H1 (cell line): ENCODE data around the gene LIPA. TPM values are rescaled to one million over a fixed set of nuclear protein-coding genes. Genes with fewer than 3 reads are reported as not detected.

Experiments used
- CTCF ChIA-PET: fragments of 300-600 bp; sonication (Branson Sonifier 250); formaldehyde crosslinking; loops from one replicate; lab custom pipeline; 2021; ENCODE audit not compliant: partially characterized antibody; lab: Charles Lee
- POLR2A ChIA-PET: fragments of 300-600 bp; sonication (Branson Sonifier 250); formaldehyde crosslinking; loops from one replicate; lab custom pipeline; 2021; ENCODE audit warnings: inconsistent platforms; ENCODE audit not compliant: partially characterized antibody; lab: Charles Lee
- DNase-seq, 2 experiments: peaks; one replicate each; pipeline versions ENCODE4 v3.0.0 to v3.0.0-alpha.2; 2010 to 2022; ENCODE audit warnings: low spot score in 2 of 2, low read depth in 1 of 2, mixed read lengths in 1 of 2
- FAIRE-seq: peaks from 2 replicates; lab custom pipeline; 2011; peaks lifted over from hg19 to GRCh38; lab: Jason Lieb, UNC
- H2AFZ ChIP-seq: 2 replicates; pipeline ENCODE4 v1.8.1; 2012; ENCODE audit warnings: low read length, inconsistent platforms
- H2AK5ac ChIP-seq: 2 replicates; pipeline ENCODE4 v1.6.1; 2013; ENCODE audit warnings: low read depth, low read length
- H2BK120ac ChIP-seq: replicated peaks from 2 replicates; pipeline ENCODE3; 2013; ENCODE audit warnings: low read depth, low read length, inconsistent platforms
- H2BK12ac ChIP-seq: 2 replicates; pipeline ENCODE4 v1.6.1; 2013; ENCODE audit warnings: low read depth, low read length
- H2BK15ac ChIP-seq: 2 replicates; pipeline ENCODE4 v1.6.1; 2013; ENCODE audit warnings: low read length
- H2BK20ac ChIP-seq: 2 replicates; pipeline ENCODE4 v1.6.1; 2013; ENCODE audit warnings: low read length
- H2BK5ac ChIP-seq: 2 replicates; pipeline ENCODE4 v1.6.1; 2013; ENCODE audit warnings: low read depth, low read length
- H3K14ac ChIP-seq: 2 replicates; pipeline ENCODE4 v1.6.1; 2013; ENCODE audit warnings: inconsistent platforms; ENCODE audit not compliant: insufficient read length
- H3K18ac ChIP-seq: 2 replicates; pipeline ENCODE4 v1.6.1; 2013; ENCODE audit warnings: low read length; ENCODE audit errors: extremely low read depth
- H3K23ac ChIP-seq: 2 replicates; pipeline ENCODE4 v1.6.1; 2013; ENCODE audit warnings: inconsistent platforms; ENCODE audit not compliant: insufficient read length
- H3K23me2 ChIP-seq: 2 replicates; pipeline ENCODE4 v1.6.1; 2013; ENCODE audit warnings: low read depth, low read length
- H3K27ac ChIP-seq: 2 replicates; pipeline ENCODE4 v1.6.1; 2011; ENCODE audit warnings: low read depth, low read length, inconsistent platforms
- H3K27me3 ChIP-seq, 4 experiments: replicated peaks in 1 of 4; 1 replicate in 1 of 4; 2 replicates in 3 of 4; pipeline versions ENCODE4 v1.6.1 to v1.8.1; 2011 to 2013; ENCODE audit warnings: low read length in 3 of 4, mild to moderate bottlenecking in 3 of 4, inconsistent platforms in 2 of 4, mixed read lengths in 2 of 4, moderate library complexity in 1 of 4; ENCODE audit not compliant: control insufficient read depth in 3 of 4, insufficient read depth in 3 of 4; ENCODE audit errors: extremely low read depth in 1 of 4
- H3K36me3 ChIP-seq, 4 experiments: 2 replicates each; pipeline versions ENCODE4 v1.6.1 to v1.8.1; 2011 to 2013; ENCODE audit warnings: mild to moderate bottlenecking in 4 of 4, low read length in 3 of 4, moderate library complexity in 2 of 4, control low read depth in 1 of 4, inconsistent platforms in 1 of 4; ENCODE audit not compliant: insufficient read depth in 4 of 4, control insufficient read depth in 2 of 4
- H3K4ac ChIP-seq: replicated peaks from 2 replicates; pipeline ENCODE3; 2013; ENCODE audit warnings: low read length, low read depth, mixed read lengths, inconsistent platforms; ENCODE audit not compliant: insufficient read length
- H3K4me1 ChIP-seq, 4 experiments: replicated peaks in 1 of 4; 1 replicate in 1 of 4; 2 replicates in 3 of 4; pipeline versions ENCODE4 v1.6.1 to v1.8.1; 2011 to 2013; ENCODE audit warnings: low read length in 3 of 4, inconsistent platforms in 2 of 4, mixed read lengths in 1 of 4; ENCODE audit not compliant: insufficient read depth in 4 of 4, control insufficient read depth in 3 of 4
- H3K4me2 ChIP-seq, 2 experiments: 2 replicates each; pipeline versions ENCODE4 v1.6.1 to v1.8.1; 2011 to 2013; ENCODE audit warnings: low read depth in 2 of 2, low read length in 2 of 2, control low read depth in 1 of 2, inconsistent platforms in 1 of 2, mild to moderate bottlenecking in 1 of 2; ENCODE audit not compliant: insufficient read depth in 1 of 2
- H3K4me3 ChIP-seq, 4 experiments: fragments of 200-600, 300-600 bp in 1 of 4; sonication (generic), shearing (Covaris generic), sonication (Bioruptor Twin) in 1 of 4; 2 replicates each; pipeline versions ENCODE4 v1.5.1 to v1.8.1; 2011 to 2016; ENCODE audit warnings: low read length in 4 of 4, low read depth in 3 of 4, control low read depth in 2 of 4, inconsistent platforms in 2 of 4, mild to moderate bottlenecking in 2 of 4, mixed read lengths in 1 of 4, moderate library complexity in 1 of 4; ENCODE audit not compliant: insufficient read depth in 2 of 4; ENCODE audit errors: extremely low read depth in 1 of 4
- H3K56ac ChIP-seq: replicated peaks from 2 replicates; pipeline ENCODE3; 2013; ENCODE audit warnings: low read depth, mild to moderate bottlenecking, mixed read lengths, low read length, inconsistent platforms; ENCODE audit not compliant: insufficient read length
- H3K79me1 ChIP-seq: 2 replicates; pipeline ENCODE4 v1.6.1; 2013; ENCODE audit warnings: low read depth, low read length, control low read depth
- H3K79me2 ChIP-seq, 2 experiments: 2 replicates each; pipeline versions ENCODE4 v1.6.1 to v1.8.1; 2012 to 2013; ENCODE audit warnings: low read length in 2 of 2, mild to moderate bottlenecking in 2 of 2, inconsistent platforms in 1 of 2; ENCODE audit not compliant: insufficient read depth in 2 of 2, control insufficient read depth in 1 of 2
- H3K9ac ChIP-seq, 4 experiments: replicated peaks in 1 of 4; 1 replicate in 1 of 4; 2 replicates in 3 of 4; pipeline versions ENCODE4 v1.6.1 to v1.8.1; 2011 to 2013; ENCODE audit warnings: low read depth in 3 of 4, low read length in 3 of 4, control low read depth in 2 of 4, mild to moderate bottlenecking in 2 of 4, moderate library complexity in 2 of 4, inconsistent platforms in 1 of 4; ENCODE audit errors: extremely low read depth in 1 of 4
- H3K9me3 ChIP-seq, 2 experiments: 2 replicates each; pipeline versions ENCODE4 v1.6.1 to v1.8.1; 2012 to 2013; ENCODE audit warnings: mild to moderate bottlenecking in 2 of 2, moderate library complexity in 2 of 2, control low read depth in 1 of 2, inconsistent platforms in 1 of 2, low read depth in 1 of 2, low read length in 1 of 2, mixed read lengths in 1 of 2; ENCODE audit not compliant: insufficient read depth in 2 of 2
- H4K20me1 ChIP-seq, 2 experiments: replicated peaks in 1 of 2; 2 replicates each; pipeline versions ENCODE3 to v1.8.1; 2011 to 2013; ENCODE audit warnings: inconsistent platforms in 2 of 2, low read length in 2 of 2, mild to moderate bottlenecking in 1 of 2; ENCODE audit not compliant: insufficient read depth in 2 of 2, control insufficient read depth in 1 of 2
- H4K5ac ChIP-seq: 2 replicates; pipeline ENCODE4 v1.6.1; 2013; ENCODE audit warnings: low read length, low read depth, mixed read lengths, inconsistent platforms; ENCODE audit not compliant: insufficient read length
- H4K8ac ChIP-seq: 2 replicates; pipeline ENCODE4 v1.8.0; 2013; ENCODE audit warnings: mild to moderate bottlenecking, moderate library complexity, low read length, inconsistent platforms; ENCODE audit not compliant: insufficient read depth; ENCODE audit errors: extremely low read depth
- H4K91ac ChIP-seq: replicated peaks from 2 replicates; pipeline ENCODE3; 2013; ENCODE audit warnings: low read length, mixed read lengths, inconsistent platforms; ENCODE audit not compliant: insufficient read length
- CEBPB ChIP-seq: IDR thresholded peaks from 2 replicates; pipeline ENCODE4 v1.6.1; 2012; ENCODE audit warnings: low read depth, low read length
- EZH2 ChIP-seq: fragments of 200-600 bp; sonication (generic); IDR thresholded peaks from 2 replicates; pipeline ENCODE4 v1.7.1; 2012; ENCODE audit warnings: low read depth, mild to moderate bottlenecking, moderate library complexity, low read length, inconsistent platforms; ENCODE audit not compliant: severe bottlenecking
- JUND ChIP-seq: IDR thresholded peaks from 2 replicates; pipeline ENCODE4 v1.6.1; 2011; ENCODE audit warnings: mild to moderate bottlenecking, improper control_type of control experiment, low read length
- KDM4A ChIP-seq: IDR thresholded peaks from one replicate; pipeline ENCODE4 v1.7.1; 2012; ENCODE audit warnings: low read depth, mild to moderate bottlenecking, moderate library complexity, low read length, inconsistent platforms; ENCODE audit not compliant: severe bottlenecking
- MAFK ChIP-seq: IDR thresholded peaks from 2 replicates; pipeline ENCODE4 v1.6.1; 2012; ENCODE audit warnings: low read depth, mild to moderate bottlenecking, improper control_type of control experiment, low read length
- POLR2AphosphoS5 ChIP-seq: IDR thresholded peaks from 2 replicates; pipeline ENCODE4 v1.6.1; 2011; ENCODE audit warnings: low read depth, low read length
- RNF2 ChIP-seq: fragments of 200-900, 300-1000 bp; sonication (generic); IDR thresholded peaks from 2 replicates; pipeline ENCODE4 v1.7.1; 2016; ENCODE audit warnings: borderline replicate concordance, low read depth, mild to moderate bottlenecking, antibody characterized with exemption, low read length; ENCODE audit not compliant: poor library complexity, severe bottlenecking; ENCODE audit errors: missing control alignments
- SIN3A ChIP-seq, 2 experiments: IDR thresholded peaks in 1 of 2; conservative IDR thresholded peaks in 1 of 2; 2 replicates each; pipeline ENCODE4 v1.6.1; 2011 to 2012; ENCODE audit warnings: low read length in 2 of 2, improper control_type of control experiment in 1 of 2, low read depth in 1 of 2, mild to moderate bottlenecking in 1 of 2
- SIRT6 ChIP-seq: IDR thresholded peaks from one replicate; pipeline ENCODE4 v1.7.1; 2012; ENCODE audit warnings: low read length, inconsistent platforms
- SP1 ChIP-seq: IDR thresholded peaks from 2 replicates; pipeline ENCODE4 v1.6.1; 2011; ENCODE audit warnings: low read depth, low read length
- SUZ12 ChIP-seq: fragments of 200-600 bp; sonication (generic); IDR thresholded peaks from 2 replicates; pipeline ENCODE4 v1.6.1; 2012; ENCODE audit warnings: mild to moderate bottlenecking, inconsistent platforms, low read length, moderate library complexity, mixed read lengths
- TAF1 ChIP-seq: IDR thresholded peaks from 2 replicates; pipeline ENCODE4 v1.6.1; 2011; ENCODE audit warnings: mild to moderate bottlenecking, low read depth, low read length
- USF2 ChIP-seq: IDR thresholded peaks from 2 replicates; pipeline ENCODE4 v1.6.1; 2011; ENCODE audit warnings: low read length, improper control_type of control experiment
- WGBS, 2 experiments: shearing (Covaris generic) in 1 of 2; methylation state at CpG; one replicate each; pipeline versions ENCODE4 v1.1.6 to v1.1.7; 2013 to 2015; ENCODE audit warnings: low lambda C conversion rate in 2 of 2, mixed read lengths in 2 of 2, inconsistent platforms in 1 of 2, low coverage in 1 of 2, missing lambda C conversion rate in 1 of 2; ENCODE audit not compliant: insufficient replicate concordance in 2 of 2, insufficient coverage in 1 of 2, insufficient read length in 1 of 2; ENCODE audit errors: extremely low coverage in 1 of 2, missing lambda C conversion rate in 1 of 2; 5-methylcytosine and 5-hydroxymethylcytosine counted together
- polyA plus RNA-seq, 7 experiments: library from polyadenylated mRNA; depleted of rRNA in 3 of 7; stranded (reverse) in 5 of 7; unstranded in 2 of 7; fragments of >200 nt in 5 of 7; fragments of 200-250 nt in 2 of 7; gene quantifications; 1 replicate in 5 of 7; 2 replicates in 1 of 7; 4 replicates in 1 of 7; pipeline versions ENCODE4 v1.2.1 to v1.2.3, GENCODE V29; 2011 to 2013; ENCODE audit warnings: missing spikeins in 2 of 7, mixed read lengths in 2 of 7
- total RNA-seq: library from RNA; stranded (reverse); fragmentation: NEBNext Ultra II Directional; extraction: Animal tissue kit (Norgen Biotek cat#: 25700); gene quantifications from 2 replicates; pipeline ENCODE4 v1.2.1, GENCODE V29; 2021

Gene LIPA
- total and polyA plus RNA-seq, 2 of the 8 experiments (the other 6 are each of a cell fraction or from before 2014, with no cell fraction given), result 18.1 to 32.4 TPM

GRCh38 chr10:89299031-89299430, 47.5 kb upstream of the LIPA start:
- no peak overlapping the region for H2BK12ac ChIP-seq
- H4K5ac ChIP-seq, result no peak overlapping the region
- H3K56ac ChIP-seq, result no peak overlapping the region
- FAIRE-seq (no peak), DNase-seq (no peak)
- H3K79me2 ChIP-seq, result no peaks in the 10 kb centered on the region
- ChIA-PET POLR2A (no interaction called here), CTCF (interaction anchor here (0.7 to 9.9 kb wide), 4 partner anchors 48 to 130 kb away, joined by 3 to 60 read pairs (median 3); no protein-coding TSS in a partner anchor)
- peaks cover 0 to 3% (median 1%) of the 10 kb centered on the region in 4 experiments; a peak in 2 of 7 replicates for H3K4me1 ChIP-seq
- H3K9ac ChIP-seq, result no peak overlapping the region
- H3K27me3 ChIP-seq, result no peaks in the 10 kb centered on the region
- no peak overlapping the region for H3K4me2 ChIP-seq
- H2BK20ac ChIP-seq, result no peak overlapping the region
- H3K14ac ChIP-seq, result no peak overlapping the region
- no peak overlapping the region for H3K23ac ChIP-seq
- H3K9me3 ChIP-seq, result no peaks in the 10 kb centered on the region
- H2AFZ ChIP-seq, result no peak overlapping the region
- H4K91ac ChIP-seq, result no peak overlapping the region
- no peaks in the 10 kb centered on the region for H3K36me3 ChIP-seq
- H2BK15ac ChIP-seq, result no peak overlapping the region
- H3K18ac ChIP-seq, result no peak overlapping the region
- H2BK120ac ChIP-seq, result no peak overlapping the region
- no peak overlapping the region for H3K4ac ChIP-seq
- 83% methylated on average over 4 of the region's 4 CpGs; no CpG with 5 or more reads in 1 of the 2 experiments for WGBS, 2 experiments
- no peak overlapping the region for H2BK5ac ChIP-seq
- H3K27ac ChIP-seq, result no peak overlapping the region
- no peak overlapping the region for H2AK5ac ChIP-seq
- H4K8ac ChIP-seq, result no peak overlapping the region
- no peaks in the 10 kb centered on the region for H3K23me2 ChIP-seq
- H4K20me1 ChIP-seq, result no peaks in the 10 kb centered on the region
- no peak overlapping the region for H3K4me3 ChIP-seq
- no peaks in the 10 kb centered on the region for H3K79me1 ChIP-seq
- no peak for TF ChIP-seq SIN3A (conservative IDR thresholded peaks at IDR 0.05 in 1 of 2, IDR thresholded peaks at IDR 0.05 in 1 of 2; ENCODE audit: low read depth in 1 of 2, low read length in 2 of 2)
- TF ChIP-seq USF2, result no peak
- TF ChIP-seq MAFK, result no peak
- no peak for TF ChIP-seq KDM4A
- TF ChIP-seq SP1, result no peak
- no peak for TF ChIP-seq POLR2AphosphoS5
- no peak for TF ChIP-seq EZH2
- no peak for TF ChIP-seq RNF2
- TF ChIP-seq JUND, result no peak
- no peak for TF ChIP-seq CEBPB
- TF ChIP-seq TAF1, result no peak
- TF ChIP-seq SUZ12, result no peak
- TF ChIP-seq SIRT6, result no peak
